Epithelial cell of esophagus (primary cell): ENCODE results near the gene MPL.

Source experiments
- DNase-seq: peaks from one replicate; pipeline ENCODE4 v3.0.0; 2010; ENCODE audit warnings: low read depth
- H3K4me3 ChIP-seq: 2 replicates; pipeline ENCODE4 v1.5.1; 2011; ENCODE audit warnings: mild to moderate bottlenecking, low read length, control low read depth
- TF ChIP-seq, protein P1 (sequence below): IDR thresholded peaks from 2 replicates; pipeline ENCODE4 v1.5.1; 2011; ENCODE audit warnings: low read depth, mild to moderate bottlenecking, low read length, control low read depth, inconsistent platforms; ENCODE audit not compliant: insufficient read depth; ENCODE audit errors: missing control alignments

Gene MPL

DNA sequence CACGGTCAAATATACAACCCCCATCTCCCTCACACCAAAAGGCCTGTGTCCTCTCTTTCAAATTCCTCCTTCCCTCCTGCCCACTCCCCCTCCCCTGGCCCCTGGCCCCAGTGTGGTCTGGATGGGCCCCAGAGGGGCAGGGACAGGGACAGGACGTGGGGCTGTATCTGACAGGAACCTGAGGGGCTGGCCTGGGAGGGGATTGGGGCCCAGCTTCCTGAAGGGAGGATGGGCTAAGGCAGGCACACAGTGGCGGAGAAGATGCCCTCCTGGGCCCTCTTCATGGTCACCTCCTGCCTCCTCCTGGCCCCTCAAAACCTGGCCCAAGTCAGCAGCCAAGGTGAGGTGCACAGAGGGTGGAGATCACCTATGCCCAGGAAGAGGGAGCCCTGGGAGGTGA is at the start of gene MPL:
MPL (plus strand) TSS at position 231 of the 400 bp plus-strand sequence; CDS start at position 262, 31 bp downstream.
- DNase-seq, result no peak
- no peak within 1 kb of the TSS for H3K4me3 ChIP-seq
- TF ChIP-seq, protein P1, sequence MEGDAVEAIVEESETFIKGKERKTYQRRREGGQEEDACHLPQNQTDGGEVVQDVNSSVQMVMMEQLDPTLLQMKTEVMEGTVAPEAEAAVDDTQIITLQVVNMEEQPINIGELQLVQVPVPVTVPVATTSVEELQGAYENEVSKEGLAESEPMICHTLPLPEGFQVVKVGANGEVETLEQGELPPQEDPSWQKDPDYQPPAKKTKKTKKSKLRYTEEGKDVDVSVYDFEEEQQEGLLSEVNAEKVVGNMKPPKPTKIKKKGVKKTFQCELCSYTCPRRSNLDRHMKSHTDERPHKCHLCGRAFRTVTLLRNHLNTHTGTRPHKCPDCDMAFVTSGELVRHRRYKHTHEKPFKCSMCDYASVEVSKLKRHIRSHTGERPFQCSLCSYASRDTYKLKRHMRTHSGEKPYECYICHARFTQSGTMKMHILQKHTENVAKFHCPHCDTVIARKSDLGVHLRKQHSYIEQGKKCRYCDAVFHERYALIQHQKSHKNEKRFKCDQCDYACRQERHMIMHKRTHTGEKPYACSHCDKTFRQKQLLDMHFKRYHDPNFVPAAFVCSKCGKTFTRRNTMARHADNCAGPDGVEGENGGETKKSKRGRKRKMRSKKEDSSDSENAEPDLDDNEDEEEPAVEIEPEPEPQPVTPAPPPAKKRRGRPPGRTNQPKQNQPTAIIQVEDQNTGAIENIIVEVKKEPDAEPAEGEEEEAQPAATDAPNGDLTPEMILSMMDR, result no peak

DNA sequence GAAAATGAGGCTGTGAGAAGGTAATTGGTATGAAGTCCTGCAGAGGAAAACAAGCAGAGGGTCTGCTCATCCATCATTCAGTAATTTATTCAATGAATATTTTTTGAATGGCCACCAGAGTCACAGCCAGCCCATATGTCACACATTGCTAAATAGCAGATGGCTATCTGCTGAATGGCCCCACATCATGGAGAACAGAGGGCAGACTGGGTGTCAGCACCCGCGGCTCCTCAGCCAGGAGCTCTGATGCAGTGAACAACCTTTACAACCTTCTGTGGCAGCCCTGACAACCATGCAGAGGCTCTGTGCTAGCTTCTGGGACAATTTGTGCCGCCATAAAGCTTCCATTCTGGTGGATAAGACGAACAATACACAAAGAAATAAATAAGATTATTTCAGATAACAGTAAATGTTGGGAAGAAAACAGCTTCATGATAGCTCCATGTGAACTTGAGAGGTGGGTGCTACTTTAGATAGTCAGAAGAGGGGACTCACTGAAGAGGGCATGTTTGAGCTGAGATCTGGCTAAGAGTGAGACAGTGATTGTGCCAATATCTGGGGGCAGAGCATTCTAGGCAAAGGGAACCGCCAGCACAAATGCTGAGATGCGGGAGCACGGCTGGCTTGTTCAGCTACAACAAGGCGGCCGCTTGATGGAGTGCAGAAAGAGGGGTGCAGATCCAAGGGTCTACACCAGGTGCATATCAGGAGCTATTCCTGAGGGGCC is 49.4 kb upstream of the MPL start:
- no peak overlapping the region for H3K4me3 ChIP-seq
- no peak for DNase-seq
- TF ChIP-seq, protein P1, result no peak

DNA sequence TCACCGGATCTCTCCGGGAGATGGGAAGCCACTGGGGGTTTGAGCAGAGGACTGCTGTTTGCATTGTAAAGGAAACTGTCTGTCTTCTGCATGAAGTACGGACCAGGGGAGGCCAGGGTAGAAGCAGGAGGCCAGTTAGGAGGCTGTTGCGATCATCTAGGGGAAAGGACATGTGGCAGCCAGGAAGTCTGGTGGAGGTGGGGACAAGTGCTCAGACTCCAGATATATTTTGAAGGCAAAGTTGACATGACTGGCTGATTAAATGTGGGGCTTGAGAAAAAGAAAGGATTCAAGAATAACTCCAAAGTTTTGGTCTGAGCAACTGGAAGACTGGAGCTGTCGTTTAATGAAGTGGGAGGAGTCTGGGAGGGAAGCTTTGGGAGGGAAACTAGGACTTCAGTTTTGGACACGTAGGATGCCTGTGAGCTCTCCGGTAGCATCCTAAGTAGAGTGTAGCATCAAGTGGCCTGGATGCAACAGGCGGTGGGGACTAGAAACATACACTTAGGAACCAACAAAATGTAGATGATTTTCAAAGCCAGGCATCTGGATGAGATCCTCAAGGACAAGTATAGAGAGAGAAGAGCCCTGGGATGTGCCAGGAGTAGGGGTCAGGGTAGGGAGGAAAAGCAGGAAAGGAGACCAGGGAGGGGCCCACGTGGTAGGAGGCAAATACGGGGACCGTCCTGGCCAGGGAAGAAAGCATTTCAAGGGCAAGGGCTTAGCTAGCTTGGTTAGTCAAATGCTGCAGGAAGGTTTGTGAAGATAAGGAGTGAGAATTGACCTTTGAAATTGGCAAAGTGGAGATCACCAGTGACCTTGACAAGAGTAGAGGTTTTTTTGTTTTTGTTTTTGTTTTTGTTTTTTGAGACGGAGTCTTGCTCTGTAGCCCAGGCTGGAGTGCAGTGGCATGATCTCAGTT is 48.6 kb upstream of the MPL start:
- TF ChIP-seq, protein P1, result no peak
- H3K4me3 ChIP-seq, result no peak overlapping the region
- no peak for DNase-seq

DNA sequence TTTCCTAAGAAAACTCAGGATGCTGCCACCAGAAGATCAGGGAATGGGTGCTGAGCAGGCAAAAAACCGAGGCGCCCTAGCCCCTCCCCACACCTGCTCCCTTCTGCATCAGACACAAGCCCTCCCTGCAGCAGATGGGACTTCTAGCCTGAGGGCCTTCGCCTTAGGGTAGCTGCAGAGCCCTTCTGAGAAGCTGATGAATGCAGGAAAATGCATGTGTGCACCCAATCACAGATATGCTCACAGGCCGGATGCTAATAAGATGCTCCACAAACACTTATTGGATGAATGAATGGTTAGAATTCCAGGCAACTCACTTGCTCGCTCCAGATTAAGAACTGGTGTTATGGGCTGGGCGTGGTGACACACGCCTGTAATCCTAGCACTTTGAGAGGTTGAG is 45.4 kb upstream of the MPL start:
- DNase-seq, result no peak
- no peak overlapping the region for H3K4me3 ChIP-seq
- TF ChIP-seq, protein P1, result no peak

DNA sequence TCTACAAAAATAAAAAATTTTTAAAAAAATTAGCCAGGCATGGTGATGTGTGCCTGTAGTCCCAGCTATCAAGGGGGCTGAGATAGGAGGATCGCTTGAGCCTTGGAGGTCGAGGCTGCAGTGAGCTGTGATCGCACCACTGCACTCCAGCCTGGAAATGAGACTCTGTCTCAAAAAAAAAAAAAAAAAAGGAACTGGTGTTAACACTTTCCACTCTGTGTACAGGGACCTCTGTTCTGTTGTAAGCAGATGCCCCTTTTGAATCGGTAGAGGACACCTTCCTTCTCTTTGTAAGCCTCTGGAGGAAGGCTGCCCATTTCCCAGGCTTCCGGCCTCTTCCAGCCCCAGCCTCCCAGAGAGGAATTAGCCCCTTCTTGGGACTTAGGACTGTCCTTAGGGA is 44.9 kb upstream of the MPL start:
- TF ChIP-seq, protein P1, result no peak
- no peak overlapping the region for H3K4me3 ChIP-seq
- no peak for DNase-seq

DNA sequence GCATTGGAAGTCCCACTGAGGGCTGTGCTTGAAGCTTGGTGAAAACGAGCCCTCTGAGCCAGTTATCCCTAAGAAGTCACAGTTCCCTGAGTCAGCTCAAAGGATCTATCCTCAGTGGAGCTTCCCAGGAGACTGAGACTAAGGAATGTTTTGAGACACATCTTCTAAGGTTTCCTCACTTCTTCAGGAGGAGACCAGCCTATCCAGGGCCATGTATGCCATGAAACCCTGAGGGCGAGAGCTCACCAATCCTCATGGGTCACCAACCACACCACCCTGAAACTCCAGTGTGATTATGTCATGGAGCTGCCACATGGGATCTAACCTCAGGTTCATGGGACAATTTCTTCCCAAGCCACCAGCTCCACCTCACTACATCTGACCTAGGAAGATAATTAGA is 44.4 kb upstream of the MPL start:
- H3K4me3 ChIP-seq, result no peak overlapping the region
- TF ChIP-seq, protein P1, result no peak
- DNase-seq, result no peak
